Neural progenitor cell (in vitro differentiated cells): Measurements from ENCODE around the gene RUBCN. TPM values are rescaled to one million over a fixed set of nuclear protein-coding genes. Genes with fewer than 3 reads are reported as not detected.

Experiments used
- DNase-seq: peaks from one replicate; pipeline ENCODE4 v3.0.0-alpha.2; 2016; ENCODE audit warnings: low spot score
- H2AFZ ChIP-seq: fragments of 200-600 bp; sonication (generic); replicated peaks from 2 replicates; pipeline ENCODE4 v1.6.1; 2016; ENCODE audit warnings: antibody characterized with exemption
- H3F3A ChIP-seq: fragments of 200-600 bp; sonication (generic); 2 replicates; pipeline ENCODE4 v1.6.1; 2016; ENCODE audit warnings: antibody characterized with exemption, low read depth
- H3K27ac ChIP-seq: fragments of 200-600 bp; sonication (generic); 2 replicates; pipeline ENCODE4 v1.5.1; 2016; ENCODE audit warnings: mild to moderate bottlenecking
- H3K27me3 ChIP-seq: fragments of 200-600 bp; sonication (generic); 2 replicates; pipeline ENCODE4 v1.6.1; 2016; ENCODE audit warnings: mild to moderate bottlenecking, moderate library complexity
- H3K36me3 ChIP-seq: fragments of 200-600 bp; sonication (generic); 2 replicates; pipeline ENCODE4 v1.5.1; 2016
- H3K4me1 ChIP-seq: fragments of 200-600 bp; sonication (generic); 2 replicates; pipeline ENCODE4 v1.6.1; 2016; ENCODE audit warnings: mixed run types
- H3K4me2 ChIP-seq: fragments of 200-600 bp; sonication (generic); 2 replicates; pipeline ENCODE4 v1.6.1; 2016
- H3K4me3 ChIP-seq: fragments of 200-600 bp; sonication (generic); 2 replicates; pipeline ENCODE4 v1.5.1; 2016
- H3K79me2 ChIP-seq: fragments of 200-600 bp; sonication (generic); 2 replicates; pipeline ENCODE4 v1.6.1; 2016; ENCODE audit warnings: low read depth
- H3K9ac ChIP-seq: fragments of 200-600 bp; sonication (generic); 2 replicates; pipeline ENCODE4 v1.6.1; 2016
- H3K9me3 ChIP-seq: fragments of 200-600 bp; sonication (generic); 2 replicates; pipeline ENCODE4 v1.5.1; 2016; ENCODE audit warnings: low read depth
- H4K20me1 ChIP-seq: fragments of 200-600 bp; sonication (generic); 2 replicates; pipeline ENCODE4 v1.6.1; 2016; ENCODE audit warnings: low read depth
- H3K27ac Mint-ChIP-seq: 3 replicates; pipeline ENCODE4 v1.8.0; 2021; ENCODE audit warnings: mixed read lengths
- H3K27me3 Mint-ChIP-seq: 2 replicates; pipeline ENCODE4 v1.8.0; 2022; ENCODE audit warnings: low read depth, mild to moderate bottlenecking, inconsistent platforms, moderate library complexity, mixed read lengths; ENCODE audit not compliant: insufficient read depth
- H3K36me3 Mint-ChIP-seq: 3 replicates; pipeline ENCODE4 v1.8.0; 2021; ENCODE audit warnings: mixed read lengths
- H3K4me1 Mint-ChIP-seq: 3 replicates; pipeline ENCODE4 v1.8.0; 2021; ENCODE audit warnings: mixed read lengths
- H3K4me3 Mint-ChIP-seq: 3 replicates; pipeline ENCODE4 v1.8.0; 2021; ENCODE audit warnings: mild to moderate bottlenecking, moderate library complexity, mixed read lengths
- H3K9me3 Mint-ChIP-seq: 3 replicates; pipeline ENCODE4 v1.8.0; 2020; ENCODE audit warnings: mixed read lengths
- EZH2 ChIP-seq: fragments of 200-600 bp; sonication (generic); IDR thresholded peaks from 2 replicates; pipeline ENCODE4 v1.6.1; 2017; ENCODE audit warnings: antibody characterized with exemption, mild to moderate bottlenecking, moderate library complexity
- EZH2phosphoT487 ChIP-seq: fragments of 200-600 bp; sonication (generic); IDR thresholded peaks from 2 replicates; pipeline ENCODE4 v1.6.1; 2017; ENCODE audit warnings: antibody characterized with exemption
- total RNA-seq: library from RNA; depleted of rRNA; stranded (reverse); fragments of >200 nt; gene quantifications from 2 replicates; pipeline ENCODE4 v1.2.3, GENCODE V29; 2015; ENCODE audit warnings: low replicate concordance
- TF ChIP-seq, protein P1 (sequence below): fragments of 200-600 bp; sonication (generic); IDR thresholded peaks from 2 replicates; pipeline ENCODE4 v1.5.1; 2017; ENCODE audit warnings: antibody characterized with exemption, mild to moderate bottlenecking

Gene RUBCN
- total RNA-seq, 1 donor from 2014 or later, result 6.4 TPM

DNA sequence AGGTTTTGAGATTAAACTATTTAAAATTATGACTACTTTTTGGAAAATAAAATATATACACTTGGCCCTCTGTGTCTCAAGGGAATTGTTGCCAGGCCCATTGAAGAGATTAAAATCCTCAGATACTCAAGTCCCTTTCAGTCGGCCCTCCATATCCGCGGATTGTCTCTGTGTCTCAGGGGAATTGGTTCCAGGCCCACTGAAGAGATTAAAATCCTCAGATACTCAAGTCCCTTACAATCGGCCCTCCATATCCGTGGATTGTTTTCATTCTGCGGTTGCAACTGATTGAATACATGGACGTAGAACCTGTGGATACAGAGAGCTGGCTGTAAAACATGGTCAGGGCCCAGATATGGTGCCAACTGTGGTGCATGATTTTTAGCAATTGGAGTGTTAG, 38.6 kb upstream of the RUBCN start:
- H3K27ac Mint-ChIP-seq, result no peak overlapping the region

DNA sequence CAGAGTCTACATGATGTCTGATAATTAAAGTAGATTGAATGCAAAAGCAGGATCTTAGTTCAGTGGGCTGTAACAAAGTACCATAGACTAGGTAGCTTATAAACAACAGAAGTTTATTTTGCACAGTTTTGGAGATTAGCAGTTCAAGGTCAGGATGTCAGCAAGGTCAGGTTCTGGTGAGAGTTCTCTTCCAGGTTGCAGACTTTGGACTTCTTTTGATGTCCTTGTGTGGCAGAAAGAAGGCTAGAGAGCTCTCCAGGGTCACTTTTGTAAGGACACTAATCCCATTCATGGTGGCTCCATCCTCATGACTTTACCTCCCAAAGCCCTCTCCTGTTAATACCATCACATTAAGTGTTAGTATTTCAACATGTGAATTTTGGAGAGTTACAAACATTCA, 25.1 kb upstream of the RUBCN start:
- TF ChIP-seq, protein P1, sequence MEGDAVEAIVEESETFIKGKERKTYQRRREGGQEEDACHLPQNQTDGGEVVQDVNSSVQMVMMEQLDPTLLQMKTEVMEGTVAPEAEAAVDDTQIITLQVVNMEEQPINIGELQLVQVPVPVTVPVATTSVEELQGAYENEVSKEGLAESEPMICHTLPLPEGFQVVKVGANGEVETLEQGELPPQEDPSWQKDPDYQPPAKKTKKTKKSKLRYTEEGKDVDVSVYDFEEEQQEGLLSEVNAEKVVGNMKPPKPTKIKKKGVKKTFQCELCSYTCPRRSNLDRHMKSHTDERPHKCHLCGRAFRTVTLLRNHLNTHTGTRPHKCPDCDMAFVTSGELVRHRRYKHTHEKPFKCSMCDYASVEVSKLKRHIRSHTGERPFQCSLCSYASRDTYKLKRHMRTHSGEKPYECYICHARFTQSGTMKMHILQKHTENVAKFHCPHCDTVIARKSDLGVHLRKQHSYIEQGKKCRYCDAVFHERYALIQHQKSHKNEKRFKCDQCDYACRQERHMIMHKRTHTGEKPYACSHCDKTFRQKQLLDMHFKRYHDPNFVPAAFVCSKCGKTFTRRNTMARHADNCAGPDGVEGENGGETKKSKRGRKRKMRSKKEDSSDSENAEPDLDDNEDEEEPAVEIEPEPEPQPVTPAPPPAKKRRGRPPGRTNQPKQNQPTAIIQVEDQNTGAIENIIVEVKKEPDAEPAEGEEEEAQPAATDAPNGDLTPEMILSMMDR, result no peak
- no peak for TF ChIP-seq EZH2
- TF ChIP-seq EZH2phosphoT487, result no peak
- H3K4me2 ChIP-seq, result no peak overlapping the region

More for the DNA sequence above, 38.6 kb upstream of the RUBCN start:
- Histone ChIP-seq H4K20me1 (no peaks in the 10 kb centered on the region), H3F3A (no peaks in the 10 kb centered on the region), H3K9ac (no peak overlapping the region), H3K79me2 (no peaks in the 10 kb centered on the region), H3K27me3 (no peaks in the 10 kb centered on the region), H3K27ac (no peak overlapping the region), H2AFZ (no peak overlapping the region), H3K9me3 (no peaks in the 10 kb centered on the region), H3K4me2 (no peak overlapping the region), H3K4me3 (no peak overlapping the region), H3K36me3 (peaks cover 6% of the 10 kb centered on the region), H3K4me1 (no peaks in the 10 kb centered on the region)
- Mint-ChIP-seq H3K9me3 (no peaks in the 10 kb centered on the region), H3K36me3 (peaks cover 41% of the 10 kb centered on the region), H3K4me1 (no peaks in the 10 kb centered on the region), H3K27me3 (no peaks in the 10 kb centered on the region), H3K4me3 (no peak overlapping the region)
- TF ChIP-seq, protein P1, result no peak
- TF ChIP-seq EZH2 (no peak), EZH2phosphoT487 (no peak)
- DNase-seq, result no peak

DNA sequence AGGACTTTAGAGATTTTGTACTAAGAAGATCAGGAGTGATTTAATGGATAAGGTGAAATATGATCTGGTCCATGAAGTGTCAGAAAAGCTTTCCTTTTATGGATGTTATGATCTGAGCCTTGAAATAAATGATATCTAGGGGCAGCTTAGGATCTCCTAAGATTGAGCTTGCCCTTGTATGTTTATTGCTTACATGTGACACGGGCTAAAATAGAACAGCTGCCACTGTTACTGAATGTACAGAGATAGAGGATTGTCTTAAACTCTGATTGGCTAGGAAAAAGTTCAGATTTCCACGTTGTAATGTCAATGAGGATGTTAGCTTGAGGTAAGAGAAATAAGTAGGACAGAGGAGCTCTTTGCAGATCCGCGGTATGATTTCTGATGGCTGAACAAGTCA, 21.8 kb upstream of the RUBCN start:
- no peak overlapping the region for H3K4me3 Mint-ChIP-seq
- Histone ChIP-seq H3F3A (no peaks in the 10 kb centered on the region), H3K27ac (no peak overlapping the region), H3K36me3 (peaks cover 7% of the 10 kb centered on the region), H3K4me3 (no peak overlapping the region), H4K20me1 (peaks cover 14% of the 10 kb centered on the region), H3K9ac (no peak overlapping the region), H3K27me3 (no peaks in the 10 kb centered on the region), H3K4me1 (no peaks in the 10 kb centered on the region), H3K9me3 (no peaks in the 10 kb centered on the region), H2AFZ (no peak overlapping the region), H3K4me2 (no peak overlapping the region), H3K79me2 (peaks cover 25% of the 10 kb centered on the region)
- no peaks in the 10 kb centered on the region for H3K27me3 Mint-ChIP-seq
- no peak for TF ChIP-seq EZH2
- TF ChIP-seq EZH2phosphoT487, result no peak
- TF ChIP-seq, protein P1, result no peak
- no peak overlapping the region for H3K27ac Mint-ChIP-seq
- peaks cover 11% of the 10 kb centered on the region for H3K36me3 Mint-ChIP-seq
- H3K9me3 Mint-ChIP-seq, result no peaks in the 10 kb centered on the region
- no peaks in the 10 kb centered on the region for H3K4me1 Mint-ChIP-seq
- DNase-seq, result no peak

More for the DNA sequence above, 25.1 kb upstream of the RUBCN start:
- Histone ChIP-seq H4K20me1 (no peaks in the 10 kb centered on the region), H3K9ac (no peak overlapping the region), H2AFZ (no peak overlapping the region), H3K79me2 (no peaks in the 10 kb centered on the region), H3K27me3 (no peaks in the 10 kb centered on the region), H3K9me3 (no peaks in the 10 kb centered on the region), H3K36me3 (peaks cover 7% of the 10 kb centered on the region), H3K27ac (no peak overlapping the region), H3K4me1 (no peaks in the 10 kb centered on the region), H3K4me3 (no peak overlapping the region), H3F3A (no peaks in the 10 kb centered on the region)
- Mint-ChIP-seq H3K27me3 (no peaks in the 10 kb centered on the region), H3K4me3 (no peak overlapping the region), H3K4me1 (no peaks in the 10 kb centered on the region), H3K27ac (no peak overlapping the region), H3K9me3 (no peaks in the 10 kb centered on the region), H3K36me3 (peaks cover 15% of the 10 kb centered on the region)
- no peak for DNase-seq
